HUES6 (cell line): Measurements from ENCODE around the gene METTL13.

ENCODE experiments used
- H3K27ac ChIP-seq: 2 replicates; pipeline ENCODE4 v1.7.0; 2013; ENCODE audit warnings: low read depth, mild to moderate bottlenecking, low read length, inconsistent platforms
- H3K27me3 ChIP-seq: 2 replicates; pipeline ENCODE4 v1.6.1; 2013; ENCODE audit warnings: low read length; ENCODE audit not compliant: control insufficient read depth, insufficient read depth
- H3K36me3 ChIP-seq: 2 replicates; pipeline ENCODE4 v1.6.1; 2013; ENCODE audit warnings: low read length; ENCODE audit not compliant: control insufficient read depth, insufficient read depth
- H3K4me1 ChIP-seq: 2 replicates; pipeline ENCODE4 v1.6.1; 2013; ENCODE audit warnings: low read length; ENCODE audit not compliant: control insufficient read depth, insufficient read depth
- H3K4me3 ChIP-seq: 2 replicates; pipeline ENCODE4 v1.5.1; 2013; ENCODE audit warnings: low read depth, low read length
- H3K9ac ChIP-seq: one replicate; pipeline ENCODE4 v1.6.1; 2013; ENCODE audit warnings: mild to moderate bottlenecking, low read length
- H3K9me3 ChIP-seq: 2 replicates; pipeline ENCODE4 v1.6.1; 2013; ENCODE audit warnings: low read depth, low read length; ENCODE audit not compliant: control insufficient read depth, insufficient read depth

Gene METTL13

DNA sequence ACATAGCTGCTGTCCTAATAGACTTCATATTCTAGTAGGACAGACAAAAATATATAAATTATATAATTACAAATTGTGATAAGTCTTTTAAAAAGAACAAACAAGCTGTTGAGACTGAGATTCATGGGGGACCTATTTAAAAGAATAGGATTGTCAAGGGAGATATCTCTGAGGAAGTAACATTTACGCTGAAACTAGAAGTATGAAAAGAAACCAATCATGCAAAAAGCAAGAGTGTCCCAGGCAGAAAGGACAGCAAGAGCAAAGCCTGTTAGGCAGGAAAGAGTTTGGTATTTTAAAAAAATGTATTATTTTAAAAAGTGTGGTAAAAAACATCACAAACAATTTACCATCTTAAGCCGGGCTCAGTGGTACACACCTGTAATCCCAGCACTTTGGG, 9.1 kb upstream of the METTL13 start:
- H3K27me3 ChIP-seq = no peaks in the 10 kb centered on the region
- no peak overlapping the region for H3K9ac ChIP-seq
- H3K4me3 ChIP-seq = no peak overlapping the region
- H3K9me3 ChIP-seq = no peaks in the 10 kb centered on the region
- no peak overlapping the region for H3K27ac ChIP-seq
- H3K4me1 ChIP-seq = no peaks in the 10 kb centered on the region
- no peaks in the 10 kb centered on the region for H3K36me3 ChIP-seq

DNA sequence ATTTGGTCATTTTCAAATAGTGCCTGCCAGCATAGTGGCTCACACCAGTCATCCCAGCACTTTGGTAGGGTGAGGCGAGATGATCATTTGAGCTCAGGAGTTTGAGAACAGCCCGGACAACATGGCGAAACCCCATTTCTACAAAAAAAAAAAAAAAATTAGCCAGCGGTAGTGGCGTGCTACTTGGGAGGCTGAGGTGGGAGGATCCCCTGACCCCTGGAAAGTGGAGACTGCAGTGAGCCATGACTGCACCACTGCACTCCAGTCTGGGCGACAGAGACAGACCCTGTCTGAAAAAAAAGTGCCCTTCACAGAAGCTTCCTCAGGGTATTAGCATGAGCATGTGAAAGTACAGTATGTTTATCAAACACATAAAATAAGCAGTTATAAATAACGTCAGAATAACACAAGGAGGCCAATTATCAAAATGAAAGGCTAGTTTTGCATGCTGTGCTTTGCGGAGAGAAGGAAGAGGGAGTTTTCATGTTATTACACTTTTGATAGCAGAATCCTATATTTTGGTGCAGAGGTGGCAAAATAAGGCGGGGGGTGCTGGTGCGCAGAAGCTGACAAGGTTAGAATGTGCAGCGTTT, 781 bp upstream of the METTL13 start:
- peak overlapping the region; percentile 27; the same call in 1 of the 2 replicates for H3K27ac ChIP-seq
- peak overlapping the region; percentile 76 for H3K9ac ChIP-seq
- peaks cover 3% of the 10 kb centered on the region; the same call in 1 of the 2 replicates for H3K4me1 ChIP-seq
- H3K4me3 ChIP-seq = peak overlapping the region; percentile 97
- no peaks in the 10 kb centered on the region for H3K9me3 ChIP-seq
- H3K36me3 ChIP-seq = peaks cover 26% of the 10 kb centered on the region
- H3K27me3 ChIP-seq = no peaks in the 10 kb centered on the region

DNA sequence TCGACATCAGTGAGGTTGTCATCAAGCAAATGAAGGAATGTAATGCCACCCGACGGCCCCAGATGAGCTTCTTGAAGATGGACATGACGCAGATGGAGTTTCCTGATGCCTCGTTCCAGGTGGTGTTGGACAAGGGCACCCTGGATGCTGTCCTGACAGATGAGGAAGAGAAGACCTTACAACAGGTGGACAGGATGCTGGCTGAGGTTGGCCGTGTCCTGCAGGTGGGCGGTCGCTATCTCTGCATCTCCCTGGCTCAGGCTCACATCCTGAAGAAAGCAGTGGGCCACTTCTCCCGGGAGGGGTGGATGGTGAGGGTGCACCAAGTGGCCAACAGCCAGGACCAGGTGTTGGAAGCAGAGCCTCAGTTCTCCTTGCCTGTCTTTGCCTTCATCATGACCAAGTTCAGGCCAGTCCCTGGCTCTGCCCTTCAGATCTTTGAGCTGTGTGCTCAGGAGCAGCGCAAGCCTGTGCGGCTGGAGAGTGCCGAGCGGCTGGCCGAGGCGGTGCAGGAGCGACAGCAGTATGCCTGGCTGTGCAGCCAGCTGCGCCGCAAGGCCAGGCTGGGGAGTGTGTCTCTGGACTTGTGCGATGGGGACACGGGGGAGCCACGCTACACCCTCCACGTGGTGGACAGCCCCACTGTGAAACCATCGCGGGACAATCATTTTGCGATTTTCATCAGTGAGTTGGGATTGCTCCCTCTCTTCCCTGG, 2.5 kb downstream of the METTL13 start:
- Histone ChIP-seq H3K4me3 (no peak overlapping the region), H3K4me1 (peaks cover 3% of the 10 kb centered on the region; the same call in 1 of the 2 replicates), H3K27ac (no peak overlapping the region), H3K36me3 (peaks cover 59% of the 10 kb centered on the region), H3K9me3 (no peaks in the 10 kb centered on the region), H3K9ac (no peak overlapping the region), H3K27me3 (no peaks in the 10 kb centered on the region)

DNA sequence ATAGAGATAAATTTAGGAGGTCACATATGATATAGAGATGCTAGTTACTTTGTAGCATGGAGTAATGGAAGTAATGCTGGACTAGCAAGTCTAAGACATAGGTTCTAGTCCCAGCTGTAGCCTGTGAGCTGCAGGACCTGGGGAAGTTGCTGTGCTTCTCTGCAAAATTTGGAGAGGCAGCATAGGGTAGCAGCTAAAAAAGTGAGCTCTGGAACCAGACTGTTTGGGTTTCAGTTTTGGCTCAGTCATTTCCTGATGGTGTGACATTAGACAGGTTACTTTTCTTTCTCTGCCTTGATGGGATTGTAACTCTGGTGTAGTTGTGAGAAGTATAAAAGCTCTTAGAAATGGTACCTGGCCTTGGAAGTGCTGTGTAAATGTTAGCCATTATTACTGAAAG, 3.3 kb downstream of the METTL13 start:
- no peak overlapping the region for H3K27ac ChIP-seq
- no peaks in the 10 kb centered on the region for H3K9me3 ChIP-seq
- no peaks in the 10 kb centered on the region for H3K27me3 ChIP-seq
- peaks cover 66% of the 10 kb centered on the region for H3K36me3 ChIP-seq
- peaks cover 3% of the 10 kb centered on the region; the same call in 1 of the 2 replicates for H3K4me1 ChIP-seq
- H3K9ac ChIP-seq = no peak overlapping the region
- H3K4me3 ChIP-seq = no peak overlapping the region

DNA sequence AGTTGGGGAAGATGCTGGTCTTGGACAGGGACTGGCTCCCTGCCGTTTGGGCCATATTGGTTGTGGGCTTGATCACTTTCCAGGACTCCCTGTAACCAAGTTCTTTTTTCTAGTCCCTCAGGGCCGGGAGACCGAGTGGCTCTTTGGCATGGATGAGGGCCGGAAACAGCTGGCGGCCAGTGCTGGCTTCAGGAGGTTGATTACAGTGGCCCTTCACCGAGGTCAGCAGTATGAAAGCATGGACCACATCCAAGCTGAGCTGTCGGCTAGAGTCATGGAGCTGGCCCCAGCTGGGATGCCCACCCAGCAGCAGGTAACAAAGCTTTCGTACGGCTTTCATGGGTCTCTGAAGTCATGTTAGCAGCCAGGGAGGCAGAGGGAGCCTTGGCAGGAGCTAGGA, 4.3 kb downstream of the METTL13 start:
- Histone ChIP-seq H3K27me3 (no peaks in the 10 kb centered on the region), H3K36me3 (peaks cover 76% of the 10 kb centered on the region), H3K4me1 (peaks cover 3% of the 10 kb centered on the region; the same call in 1 of the 2 replicates), H3K4me3 (no peak overlapping the region), H3K27ac (no peak overlapping the region), H3K9me3 (no peaks in the 10 kb centered on the region), H3K9ac (no peak overlapping the region)

DNA sequence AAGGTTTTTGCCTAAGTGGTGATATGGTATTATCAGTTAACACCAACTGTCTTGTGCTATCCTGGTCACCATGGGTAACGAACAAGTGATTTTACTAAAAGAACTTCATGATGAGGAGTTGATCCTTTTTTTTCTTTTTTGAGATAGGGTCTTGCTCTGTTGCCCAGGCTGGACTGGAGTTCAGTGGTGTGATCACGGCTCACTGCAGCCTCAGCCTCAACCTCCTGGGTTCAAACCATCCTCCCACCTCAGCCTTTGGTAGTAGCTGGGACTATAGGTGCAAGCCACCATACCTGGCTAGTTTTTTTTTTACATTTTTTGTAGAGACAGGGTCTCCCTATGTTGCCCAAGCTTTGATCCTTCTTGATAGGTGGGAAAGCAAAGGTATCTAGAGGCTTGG, 5.1 kb downstream of the METTL13 start:
- Histone ChIP-seq H3K9me3 (no peaks in the 10 kb centered on the region), H3K36me3 (peaks cover 84% of the 10 kb centered on the region), H3K27me3 (no peaks in the 10 kb centered on the region), H3K4me3 (no peak overlapping the region), H3K27ac (no peak overlapping the region), H3K4me1 (peaks cover 3% of the 10 kb centered on the region; the same call in 1 of the 2 replicates), H3K9ac (no peak overlapping the region)

DNA sequence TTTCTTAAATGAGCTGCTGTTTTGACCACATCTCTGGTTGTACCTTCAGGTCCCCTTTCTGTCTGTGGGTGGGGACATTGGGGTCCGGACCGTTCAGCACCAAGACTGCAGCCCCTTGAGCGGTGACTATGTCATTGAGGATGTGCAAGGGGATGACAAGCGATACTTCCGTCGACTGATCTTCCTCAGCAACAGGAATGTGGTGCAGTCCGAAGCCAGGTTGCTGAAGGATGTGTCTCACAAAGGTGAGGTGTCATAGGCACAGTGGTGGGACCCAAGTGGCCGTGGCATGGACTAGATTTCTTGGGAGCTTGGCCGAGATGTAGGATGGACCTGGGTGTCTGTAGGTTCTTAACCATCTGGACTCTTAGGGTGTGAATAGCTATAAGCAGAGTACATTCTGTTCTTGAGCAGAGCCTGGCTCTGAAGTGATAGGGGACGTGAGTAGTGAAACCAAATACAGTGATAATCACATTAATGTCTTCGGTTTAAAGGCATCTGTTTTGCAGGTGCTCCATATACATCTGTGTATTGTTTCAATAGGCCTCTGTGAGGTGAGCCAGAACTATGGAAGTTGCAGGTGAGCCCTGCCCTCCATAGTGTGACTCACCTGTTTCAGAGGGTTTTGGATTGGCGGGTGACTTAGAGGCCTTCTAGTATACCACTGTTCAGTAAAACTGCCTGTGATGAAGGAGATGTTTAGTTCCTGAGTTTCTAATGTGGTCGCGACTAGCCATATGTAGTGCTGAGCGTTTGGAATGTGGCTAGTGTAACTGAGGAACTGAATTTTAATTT, 6.4 kb downstream of the METTL13 start:
- no peaks in the 10 kb centered on the region for H3K9me3 ChIP-seq
- H3K36me3 ChIP-seq = peaks cover 97% of the 10 kb centered on the region
- H3K27ac ChIP-seq = no peak overlapping the region

DNA sequence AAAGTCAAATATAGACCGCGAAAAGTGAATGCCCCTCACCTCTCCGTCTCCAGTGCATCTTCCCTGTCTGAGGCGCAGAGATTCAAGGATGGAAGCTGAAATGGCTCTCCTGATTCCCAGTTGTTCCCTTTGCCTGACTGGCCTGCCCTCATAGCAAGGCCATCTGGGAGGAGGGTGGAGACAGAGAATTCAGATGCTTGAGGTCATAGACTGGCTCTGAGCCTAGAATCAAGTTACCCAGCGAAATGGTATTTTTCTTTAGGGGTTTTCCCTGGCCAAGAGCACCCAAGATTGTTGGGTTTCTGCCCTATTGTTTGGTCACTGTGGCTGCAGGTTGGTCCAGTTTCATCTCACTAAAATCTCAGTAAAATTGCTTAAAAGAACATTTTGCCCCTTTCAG, 7.2 kb downstream of the METTL13 start:
- Histone ChIP-seq H3K36me3 (peaks cover 99% of the 10 kb centered on the region), H3K9ac (no peak overlapping the region), H3K4me1 (no peaks in the 10 kb centered on the region), H3K27me3 (no peaks in the 10 kb centered on the region), H3K9me3 (no peaks in the 10 kb centered on the region), H3K27ac (no peak overlapping the region), H3K4me3 (no peak overlapping the region)

More for the DNA sequence above, 6.4 kb downstream of the METTL13 start:
- no peaks in the 10 kb centered on the region for H3K27me3 ChIP-seq
- no peak overlapping the region for H3K9ac ChIP-seq
- no peak overlapping the region for H3K4me3 ChIP-seq
- H3K4me1 ChIP-seq = no peaks in the 10 kb centered on the region

DNA sequence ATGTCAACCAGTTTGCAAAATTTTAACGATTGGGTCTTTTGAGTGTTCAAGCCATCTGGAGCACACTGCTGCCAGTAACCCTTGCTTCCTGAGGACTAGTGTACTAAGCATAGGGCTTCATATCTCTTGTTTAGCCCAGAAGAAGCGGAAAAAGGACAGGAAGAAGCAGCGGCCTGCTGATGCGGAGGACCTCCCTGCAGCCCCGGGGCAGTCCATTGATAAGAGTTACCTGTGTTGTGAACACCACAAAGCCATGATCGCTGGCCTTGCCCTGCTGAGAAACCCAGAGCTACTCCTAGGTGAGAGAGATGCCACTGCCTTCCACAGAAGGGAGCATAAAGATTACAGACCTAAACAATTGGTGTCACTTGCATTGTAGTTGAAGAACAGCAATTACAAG, 8.9 kb downstream of the METTL13 start:
- Histone ChIP-seq H3K4me1 (no peaks in the 10 kb centered on the region), H3K9ac (no peak overlapping the region), H3K9me3 (no peaks in the 10 kb centered on the region), H3K27ac (no peak overlapping the region), H3K27me3 (no peaks in the 10 kb centered on the region), H3K4me3 (no peak overlapping the region), H3K36me3 (peaks cover 99% of the 10 kb centered on the region)

DNA sequence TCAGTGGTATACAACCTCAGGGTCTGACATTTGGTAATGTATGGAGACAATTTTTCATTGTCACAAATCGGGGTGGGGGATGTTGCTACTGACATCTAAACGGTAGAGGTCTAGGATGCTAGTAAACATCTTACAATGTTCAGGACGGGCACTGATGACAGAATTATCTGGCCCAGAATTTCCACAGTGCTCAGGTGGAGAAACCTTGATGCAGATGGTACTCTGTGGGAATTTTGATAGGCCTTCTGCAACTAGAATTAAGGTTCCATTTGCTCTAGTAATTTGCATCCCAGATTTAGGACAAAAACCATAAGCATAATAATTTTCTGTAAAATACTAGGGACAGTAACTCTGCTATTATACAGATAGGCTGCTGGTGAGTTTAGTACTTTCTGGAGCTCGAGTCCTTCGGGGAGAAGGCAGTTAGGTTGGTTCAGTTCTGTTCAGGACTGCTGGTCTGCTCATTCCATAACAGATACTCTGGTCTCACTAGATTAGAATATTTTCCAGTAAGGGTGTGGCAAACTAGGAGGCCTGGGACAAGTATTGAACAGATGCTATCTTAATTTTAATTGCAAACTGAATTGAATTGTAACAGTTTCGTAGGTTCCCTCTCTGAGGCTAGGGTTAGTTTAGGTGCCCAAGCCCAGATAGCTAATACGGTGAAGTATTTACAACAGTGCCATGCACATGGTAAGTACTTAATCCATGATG, 11.4 kb downstream of the METTL13 start:
- Histone ChIP-seq H3K27me3 (no peaks in the 10 kb centered on the region), H3K9ac (no peak overlapping the region), H3K27ac (no peak overlapping the region), H3K36me3 (peaks cover 98% of the 10 kb centered on the region), H3K9me3 (no peaks in the 10 kb centered on the region), H3K4me3 (no peak overlapping the region), H3K4me1 (no peaks in the 10 kb centered on the region)
